Progenitor cell of endocrine pancreas (in vitro differentiated cells): ENCODE results near the gene RNF19B. TPM values are rescaled to one million over a fixed set of nuclear protein-coding genes. Genes with fewer than 3 reads are reported as not detected.

Experiments used
- DNase-seq: peaks from one replicate; pipeline ENCODE4 v3.0.0; 2021; ENCODE audit warnings: low spot score; ENCODE audit not compliant: unreplicated experiment
- H3K27ac Mint-ChIP-seq: 2 replicates; pipeline ENCODE4 v1.8.0; 2021; ENCODE audit warnings: mild to moderate bottlenecking, moderate library complexity, mixed read lengths
- H3K27me3 Mint-ChIP-seq: 2 replicates; pipeline ENCODE4 v1.8.0; 2021; ENCODE audit warnings: mixed read lengths
- H3K36me3 Mint-ChIP-seq: 2 replicates; pipeline ENCODE4 v1.8.0; 2022; ENCODE audit warnings: mixed read lengths; ENCODE audit not compliant: insufficient read depth
- H3K4me1 Mint-ChIP-seq: 2 replicates; pipeline ENCODE4 v1.8.0; 2021; ENCODE audit warnings: low read depth, mixed read lengths
- H3K4me3 Mint-ChIP-seq: 2 replicates; pipeline ENCODE4 v1.8.0; 2021; ENCODE audit warnings: low read depth, mild to moderate bottlenecking, moderate library complexity, mixed read lengths
- H3K9me3 Mint-ChIP-seq: 2 replicates; pipeline ENCODE4 v1.8.0; 2021; ENCODE audit warnings: low read depth, mixed read lengths
- total RNA-seq: library from RNA; stranded (reverse); gene quantifications from 2 replicates; pipeline ENCODE4 v1.2.1, GENCODE V29; 2021
- TF ChIP-seq, protein P1 (sequence below): fragments of 200-600 bp; sonication (generic); IDR thresholded peaks from one replicate; pipeline ENCODE4 v1.5.0; 2021; ENCODE audit warnings: antibody characterized with exemption, mild to moderate bottlenecking; ENCODE audit not compliant: unreplicated experiment

The RNF19B gene
- total RNA-seq, 1 donor from 2014 or later = 14.2 TPM

DNA sequence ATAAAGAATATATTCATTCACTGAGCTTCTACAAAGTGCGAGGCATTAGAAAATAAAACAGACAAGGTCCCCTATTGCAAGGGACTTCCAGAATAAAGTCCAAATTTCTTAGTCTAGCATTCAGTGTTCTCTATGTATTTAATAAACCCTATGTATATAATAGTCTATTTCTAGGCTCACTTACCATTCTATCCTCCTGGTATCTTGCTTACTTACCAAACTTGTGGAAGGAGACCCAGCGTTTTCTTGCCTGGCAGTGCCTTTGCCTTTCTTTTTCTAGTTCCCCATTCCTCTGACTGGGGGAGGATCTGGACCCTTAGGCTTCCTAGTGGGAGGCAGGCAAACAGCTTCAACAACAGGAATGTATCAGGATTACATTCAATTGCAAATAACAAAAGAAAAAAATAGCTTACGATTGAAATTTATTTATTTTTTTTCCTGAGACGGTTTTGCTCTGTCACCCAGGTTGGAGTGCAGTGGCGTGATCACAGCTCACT lies 690 bp upstream of the RNF19B start:
- Mint-ChIP-seq H3K4me3 (peak overlapping the region; percentile 74), H3K9me3 (no peaks in the 10 kb centered on the region), H3K4me1 (peaks cover 16% of the 10 kb centered on the region), H3K27me3 (peaks cover 21% of the 10 kb centered on the region), H3K36me3 (no peaks in the 10 kb centered on the region), H3K27ac (peak overlapping the region; percentile 92)
- DNase-seq = no peak
- TF ChIP-seq, protein P1, sequence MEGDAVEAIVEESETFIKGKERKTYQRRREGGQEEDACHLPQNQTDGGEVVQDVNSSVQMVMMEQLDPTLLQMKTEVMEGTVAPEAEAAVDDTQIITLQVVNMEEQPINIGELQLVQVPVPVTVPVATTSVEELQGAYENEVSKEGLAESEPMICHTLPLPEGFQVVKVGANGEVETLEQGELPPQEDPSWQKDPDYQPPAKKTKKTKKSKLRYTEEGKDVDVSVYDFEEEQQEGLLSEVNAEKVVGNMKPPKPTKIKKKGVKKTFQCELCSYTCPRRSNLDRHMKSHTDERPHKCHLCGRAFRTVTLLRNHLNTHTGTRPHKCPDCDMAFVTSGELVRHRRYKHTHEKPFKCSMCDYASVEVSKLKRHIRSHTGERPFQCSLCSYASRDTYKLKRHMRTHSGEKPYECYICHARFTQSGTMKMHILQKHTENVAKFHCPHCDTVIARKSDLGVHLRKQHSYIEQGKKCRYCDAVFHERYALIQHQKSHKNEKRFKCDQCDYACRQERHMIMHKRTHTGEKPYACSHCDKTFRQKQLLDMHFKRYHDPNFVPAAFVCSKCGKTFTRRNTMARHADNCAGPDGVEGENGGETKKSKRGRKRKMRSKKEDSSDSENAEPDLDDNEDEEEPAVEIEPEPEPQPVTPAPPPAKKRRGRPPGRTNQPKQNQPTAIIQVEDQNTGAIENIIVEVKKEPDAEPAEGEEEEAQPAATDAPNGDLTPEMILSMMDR = no peak

DNA sequence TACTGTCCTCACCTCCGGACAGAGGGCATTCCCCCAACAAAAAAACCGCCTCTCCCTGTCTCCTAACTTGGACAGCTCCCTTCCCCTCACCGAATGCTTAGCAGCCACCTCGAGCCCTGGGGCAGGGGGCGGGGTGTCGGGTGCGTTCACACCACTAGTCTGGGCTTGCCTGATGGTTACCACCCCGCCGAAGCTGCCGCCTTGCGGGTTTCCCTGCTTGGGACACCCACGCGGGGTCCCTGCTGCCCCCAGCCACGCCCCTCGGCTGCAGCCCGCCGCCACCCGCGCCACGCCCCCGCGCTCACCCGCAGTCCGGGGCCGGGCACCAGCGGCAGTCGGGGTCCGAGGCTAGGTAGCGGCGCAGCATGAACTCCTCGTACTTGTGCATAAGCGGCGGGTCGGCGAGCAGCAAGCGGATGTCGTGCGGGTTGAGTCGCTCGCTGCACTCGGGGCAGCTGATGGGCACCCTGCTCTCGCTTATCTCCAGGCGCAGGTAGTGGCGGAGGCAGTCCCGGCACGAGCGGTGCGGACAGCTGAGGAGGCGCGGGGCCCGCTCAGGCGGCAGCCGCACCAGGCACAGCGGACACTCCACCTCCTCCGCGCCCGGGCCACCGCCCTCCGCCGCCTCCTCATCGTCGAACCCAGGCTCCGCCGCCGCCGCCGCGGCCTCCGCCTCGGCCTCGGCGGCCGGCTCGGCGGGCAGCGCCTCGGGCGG lies 706 bp downstream of the RNF19B start:
- Mint-ChIP-seq H3K9me3 (no peaks in the 10 kb centered on the region), H3K4me3 (peak overlapping the region; percentile 77), H3K4me1 (peaks cover 17% of the 10 kb centered on the region), H3K27ac (no peak overlapping the region), H3K36me3 (no peaks in the 10 kb centered on the region), H3K27me3 (peaks cover 16% of the 10 kb centered on the region)
- peak; percentile 48 for DNase-seq
- TF ChIP-seq, protein P1 = peak; percentile 6

DNA sequence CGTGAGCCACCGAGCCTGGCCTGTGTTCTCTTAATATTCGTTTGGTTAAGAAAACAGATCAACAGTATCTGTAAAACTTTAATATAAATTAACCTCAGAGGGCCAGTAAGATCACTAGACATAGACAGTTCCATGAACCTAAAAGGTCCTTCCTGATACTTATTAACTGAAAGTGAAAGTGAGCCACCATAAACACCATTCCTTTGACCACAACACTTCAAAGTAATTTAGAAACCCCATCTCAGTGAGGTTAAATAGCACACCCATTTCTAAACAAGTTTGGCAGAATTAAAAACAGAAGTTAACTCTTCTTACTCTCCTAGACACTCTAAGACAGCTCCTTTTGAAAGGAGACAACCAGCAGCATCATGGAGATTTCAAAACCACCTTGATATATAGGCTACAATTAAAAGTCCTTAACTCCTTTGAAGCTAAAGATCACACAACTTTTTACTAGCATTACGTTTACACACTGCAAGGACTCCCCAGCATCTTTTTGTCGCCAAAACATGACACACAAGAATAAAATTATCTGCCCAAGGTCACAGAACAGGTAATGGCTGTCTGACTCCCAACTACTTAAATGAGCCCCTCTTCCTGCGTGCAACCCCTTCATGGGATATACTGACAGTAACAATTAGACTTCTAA lies 2.2 kb downstream of the RNF19B start:
- Mint-ChIP-seq H3K27ac (peak overlapping the region; percentile 75), H3K9me3 (no peaks in the 10 kb centered on the region), H3K4me3 (peak overlapping the region; percentile 77), H3K36me3 (no peaks in the 10 kb centered on the region), H3K4me1 (peaks cover 17% of the 10 kb centered on the region), H3K27me3 (peaks cover 2% of the 10 kb centered on the region)
- no peak for DNase-seq
- TF ChIP-seq, protein P1 = no peak

DNA sequence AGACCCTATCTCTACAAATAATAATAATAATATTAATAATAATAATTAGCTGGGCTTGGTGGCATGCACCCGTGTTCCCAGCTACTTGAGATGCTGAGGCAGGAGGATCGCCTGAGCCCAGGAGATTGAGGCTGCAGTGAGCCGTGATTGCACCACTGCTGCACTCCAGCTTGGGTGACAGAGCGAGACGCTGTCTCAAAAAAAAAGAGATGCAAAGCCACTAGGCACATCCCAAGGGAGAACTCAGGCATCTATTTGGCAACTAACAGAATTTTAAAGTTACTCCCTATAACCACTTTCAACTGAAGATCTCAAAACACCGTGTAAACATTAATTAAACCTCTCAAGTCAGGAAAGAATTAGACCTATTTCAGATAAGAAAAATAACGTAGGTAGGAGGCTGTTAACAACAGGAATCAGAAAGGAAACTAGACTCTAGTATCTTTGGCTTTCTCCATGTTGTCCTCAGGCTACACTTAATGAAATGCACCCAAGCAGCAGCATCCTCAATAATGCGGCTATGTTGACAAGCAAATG lies 3.7 kb downstream of the RNF19B start:
- TF ChIP-seq, protein P1 = no peak
- no peak for DNase-seq
- no peaks in the 10 kb centered on the region for H3K9me3 Mint-ChIP-seq
- no peak overlapping the region for H3K27ac Mint-ChIP-seq
- no peaks in the 10 kb centered on the region for H3K27me3 Mint-ChIP-seq
- H3K4me3 Mint-ChIP-seq = no peak overlapping the region
- peaks cover 17% of the 10 kb centered on the region for H3K4me1 Mint-ChIP-seq
- H3K36me3 Mint-ChIP-seq = no peaks in the 10 kb centered on the region

DNA sequence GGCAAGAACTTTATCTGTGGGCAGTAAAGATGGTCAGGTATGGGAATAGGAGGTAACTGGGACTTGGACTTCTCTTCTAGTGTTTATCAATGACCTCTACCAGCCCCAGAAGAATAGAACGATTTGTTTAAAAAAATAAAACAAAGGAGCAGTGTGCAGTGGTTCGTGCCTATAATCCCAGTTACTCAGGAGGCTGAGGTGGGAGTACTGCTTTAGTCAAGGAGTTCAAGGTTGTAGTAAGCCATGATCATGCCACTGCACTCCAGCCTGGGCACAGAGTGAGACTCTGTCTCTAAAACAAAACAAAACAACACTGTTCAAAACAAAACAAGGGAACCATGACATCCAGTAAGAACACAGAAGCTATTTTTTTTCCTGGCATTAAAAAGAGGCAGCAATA lies 4.3 kb downstream of the RNF19B start:
- H3K4me3 Mint-ChIP-seq = no peak overlapping the region
- H3K4me1 Mint-ChIP-seq = peaks cover 17% of the 10 kb centered on the region
- no peak for DNase-seq
- no peaks in the 10 kb centered on the region for H3K9me3 Mint-ChIP-seq
- H3K36me3 Mint-ChIP-seq = no peaks in the 10 kb centered on the region
- H3K27ac Mint-ChIP-seq = no peak overlapping the region
- TF ChIP-seq, protein P1 = no peak
- H3K27me3 Mint-ChIP-seq = no peaks in the 10 kb centered on the region
